Osteocyte (in vitro differentiated cells): ENCODE results near the gene HYAL2. TPM values are rescaled to one million over a fixed set of nuclear protein-coding genes. Genes with fewer than 3 reads are reported as not detected.

Experiments used
- DNase-seq: peaks from one replicate; pipeline ENCODE4 v3.0.0; 2021; ENCODE audit warnings: mixed read lengths; ENCODE audit not compliant: unreplicated experiment; ENCODE audit errors: extremely low spot score
- H3K27ac Mint-ChIP-seq: one replicate; pipeline ENCODE4 v1.8.0; 2021; ENCODE audit warnings: mild to moderate bottlenecking, mixed read lengths; ENCODE audit not compliant: unreplicated experiment
- H3K27me3 Mint-ChIP-seq: one replicate; pipeline ENCODE4 v1.8.0; 2021; ENCODE audit warnings: mixed read lengths; ENCODE audit not compliant: unreplicated experiment
- H3K36me3 Mint-ChIP-seq: one replicate; pipeline ENCODE4 v1.8.0; 2021; ENCODE audit warnings: mixed read lengths; ENCODE audit not compliant: unreplicated experiment
- H3K4me1 Mint-ChIP-seq: one replicate; pipeline ENCODE4 v1.8.0; 2021; ENCODE audit warnings: mixed read lengths; ENCODE audit not compliant: unreplicated experiment
- H3K4me3 Mint-ChIP-seq: one replicate; pipeline ENCODE4 v1.8.0; 2021; ENCODE audit warnings: mild to moderate bottlenecking, moderate library complexity, mixed read lengths; ENCODE audit not compliant: unreplicated experiment
- H3K9me3 Mint-ChIP-seq: one replicate; pipeline ENCODE4 v1.8.0; 2021; ENCODE audit warnings: mixed read lengths; ENCODE audit not compliant: unreplicated experiment
- CTCF ChIP-seq: fragments of 200-600 bp; sonication (generic); IDR thresholded peaks from 2 replicates; pipeline ENCODE4 v1.5.0; 2021; ENCODE audit warnings: antibody characterized with exemption, mild to moderate bottlenecking, moderate library complexity
- total RNA-seq: library from RNA; stranded (reverse); gene quantifications from 2 replicates; pipeline ENCODE4 v1.2.1, GENCODE V29; 2021

Gene HYAL2
- total RNA-seq, 1 donor from 2014 or later, result 37.0 TPM

GRCh38 chr3:50354186-50354764, 31.7 kb upstream of the HYAL2 start:
- Mint-ChIP-seq H3K4me1 (peaks cover 43% of the 10 kb centered on the region), H3K4me3 (no peak overlapping the region), H3K9me3 (no peaks in the 10 kb centered on the region), H3K27me3 (no peaks in the 10 kb centered on the region), H3K36me3 (peaks cover 8% of the 10 kb centered on the region), H3K27ac (no peak overlapping the region)
- TF ChIP-seq CTCF, result no peak
- DNase-seq, result no peak

DNA sequence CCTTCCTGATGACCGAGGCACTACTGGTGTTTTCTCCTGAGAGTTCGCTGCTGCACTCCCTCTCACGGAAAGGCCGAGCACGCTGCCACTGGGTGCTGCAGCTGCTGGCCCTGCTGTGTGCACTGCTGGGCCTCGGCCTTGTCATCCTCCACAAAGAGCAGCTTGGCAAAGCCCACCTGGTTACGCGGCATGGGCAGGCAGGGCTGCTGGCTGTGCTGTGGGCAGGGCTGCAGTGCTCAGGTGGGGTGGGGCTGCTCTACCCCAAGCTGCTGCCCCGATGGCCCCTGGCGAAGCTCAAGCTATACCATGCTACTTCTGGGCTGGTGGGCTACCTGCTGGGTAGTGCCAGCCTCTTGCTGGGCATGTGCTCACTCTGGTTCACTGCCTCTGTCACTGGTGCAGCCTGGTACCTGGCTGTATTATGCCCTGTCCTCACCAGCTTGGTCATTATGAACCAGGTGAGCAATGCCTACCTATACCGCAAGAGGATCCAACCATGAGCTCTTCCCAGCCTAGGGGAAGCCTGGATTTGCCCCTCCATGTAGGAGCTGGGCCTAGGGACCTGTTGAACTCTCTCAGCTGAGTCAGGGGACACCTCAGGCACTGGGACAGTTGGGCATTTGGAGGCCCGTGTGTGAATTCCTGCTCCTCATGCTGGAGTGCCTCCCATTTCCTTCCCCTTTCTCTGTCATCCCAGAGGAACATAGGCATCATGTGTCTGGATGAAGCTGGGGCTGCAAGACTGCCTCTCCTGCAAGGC, 30.9 kb upstream of the HYAL2 start:
- DNase-seq, result no peak
- no peak for TF ChIP-seq CTCF
- Mint-ChIP-seq H3K36me3 (peaks cover 8% of the 10 kb centered on the region), H3K9me3 (no peaks in the 10 kb centered on the region), H3K4me1 (peaks cover 43% of the 10 kb centered on the region), H3K4me3 (no peak overlapping the region), H3K27me3 (no peaks in the 10 kb centered on the region), H3K27ac (no peak overlapping the region)

- no peak for DNase-seq
- no peak overlapping the region for H3K4me3 Mint-ChIP-seq
- no peaks in the 10 kb centered on the region for H3K27me3 Mint-ChIP-seq
- peak; percentile 30 for TF ChIP-seq CTCF
- H3K27ac Mint-ChIP-seq, result no peak overlapping the region
- H3K9me3 Mint-ChIP-seq, result no peaks in the 10 kb centered on the region
- peaks cover 38% of the 10 kb centered on the region for H3K4me1 Mint-ChIP-seq
- H3K36me3 Mint-ChIP-seq, result peaks cover 8% of the 10 kb centered on the region
Observed at GRCh38 chr3:50352781-50353180, 30.2 kb upstream of the HYAL2 start.

DNA sequence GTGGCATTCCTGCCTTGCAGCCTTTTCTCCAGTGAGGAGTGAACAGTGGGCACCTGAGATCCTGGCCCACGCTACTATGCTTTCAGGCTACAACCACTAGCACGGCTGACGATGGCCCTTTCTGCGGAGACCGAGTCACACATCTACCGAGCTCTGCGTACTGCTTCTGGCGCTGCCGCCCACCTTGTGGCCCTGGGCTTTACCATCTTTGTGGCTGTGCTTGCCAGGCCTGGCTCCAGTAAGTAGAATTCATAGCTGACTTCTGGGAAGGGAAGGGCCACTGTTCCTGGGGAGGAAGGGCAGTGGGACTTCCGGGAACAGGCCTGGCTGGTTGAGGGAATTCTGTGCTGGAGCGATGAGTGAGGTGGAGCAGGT, 28.8 kb upstream of the HYAL2 start:
- H3K27me3 Mint-ChIP-seq, result no peaks in the 10 kb centered on the region
- peaks cover 26% of the 10 kb centered on the region for H3K4me1 Mint-ChIP-seq
- peak overlapping the region; percentile 95 for H3K4me3 Mint-ChIP-seq
- H3K27ac Mint-ChIP-seq, result peak overlapping the region; percentile 98
- DNase-seq, result no peak
- no peak for TF ChIP-seq CTCF
- peaks cover 5% of the 10 kb centered on the region for H3K36me3 Mint-ChIP-seq
- no peaks in the 10 kb centered on the region for H3K9me3 Mint-ChIP-seq

DNA sequence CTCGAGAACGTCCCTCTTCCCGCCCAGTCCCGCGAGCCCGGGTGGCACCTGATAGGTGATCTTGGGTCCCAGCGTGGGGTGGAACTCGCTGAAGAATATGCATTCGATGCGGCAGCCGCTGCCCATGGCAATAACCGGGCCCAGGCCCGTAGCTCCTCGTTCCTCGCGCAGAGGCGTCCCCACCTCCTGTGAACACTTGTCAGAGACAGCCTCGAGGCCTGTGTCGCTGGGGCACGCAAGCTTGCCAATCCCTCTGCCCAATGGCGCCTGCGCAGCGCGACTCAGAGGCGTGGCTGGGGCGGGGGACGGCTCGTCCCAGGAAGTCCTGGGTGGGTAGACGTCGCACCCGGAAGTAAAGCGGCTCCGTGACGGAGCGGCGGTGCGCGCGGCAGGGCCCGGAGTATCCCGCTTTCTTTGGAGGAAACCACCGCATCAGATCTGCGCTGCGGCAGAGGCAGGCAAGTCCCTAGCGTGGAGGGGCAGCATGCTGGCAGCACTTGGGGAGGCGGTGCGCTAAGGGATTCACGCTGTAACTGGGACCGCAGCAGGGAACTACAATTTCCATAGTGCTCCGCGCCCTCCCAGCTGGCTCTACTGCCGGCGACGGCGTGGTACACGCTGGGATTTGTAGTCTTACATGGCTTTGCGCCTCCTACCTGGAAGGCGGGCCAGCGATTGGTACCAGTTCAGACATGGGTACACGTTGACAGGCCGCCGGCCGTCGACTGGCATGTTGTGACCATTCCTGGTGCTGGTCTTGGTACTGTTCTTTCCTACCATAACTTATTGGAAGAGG, 28.2 kb upstream of the HYAL2 start, which contains the start of the genes CYB561D2 and NPRL2:
TSS of gene CYB561D2 (plus strand) at position 336 of the 796 bp plus-strand sequence. CDS start 572 bp downstream, outside the sequence.
TSS of gene NPRL2 (minus strand) at position 249 of the 796 bp plus-strand sequence. CDS start at position 126, 123 bp downstream.
- H3K36me3 Mint-ChIP-seq, result peaks cover 5% of the 10 kb centered on the region
- H3K27me3 Mint-ChIP-seq, result no peaks in the 10 kb centered on the region
- H3K4me3 Mint-ChIP-seq, result peak within 1 kb of the TSS; percentile 95

More for the DNA sequence above, 28.2 kb upstream of the HYAL2 start, which contains the start of the genes CYB561D2 and NPRL2:
- no peak for TF ChIP-seq CTCF
- peak within 1 kb of the TSS; percentile 98 for H3K27ac Mint-ChIP-seq
- peaks cover 25% of the 10 kb centered on the region for H3K4me1 Mint-ChIP-seq
- no peaks in the 10 kb centered on the region for H3K9me3 Mint-ChIP-seq
- peak; percentile 99 for DNase-seq
